ENCODE results near the gene OSBPL10.

The OSBPL10 gene

DNA sequence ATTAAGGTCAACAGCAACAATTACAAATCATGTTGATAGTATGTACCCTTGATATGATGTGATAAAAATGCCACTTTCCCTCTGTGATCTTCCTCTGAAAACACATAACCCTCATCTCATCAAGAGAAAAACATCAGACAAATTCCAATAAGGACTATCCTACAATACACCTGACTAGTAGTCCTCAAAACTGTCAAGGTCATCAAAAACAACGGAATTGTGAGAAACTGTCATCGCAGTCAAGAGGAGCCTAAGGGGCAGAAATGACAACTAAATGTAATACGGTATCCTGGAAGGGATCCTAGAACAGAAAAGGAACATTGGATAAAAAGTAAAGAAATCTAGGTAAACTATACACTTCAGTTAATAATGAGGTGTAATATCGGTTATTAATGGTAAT, 59.2 kb downstream of the OSBPL10 start:
- no peak for DNase-seq

DNA sequence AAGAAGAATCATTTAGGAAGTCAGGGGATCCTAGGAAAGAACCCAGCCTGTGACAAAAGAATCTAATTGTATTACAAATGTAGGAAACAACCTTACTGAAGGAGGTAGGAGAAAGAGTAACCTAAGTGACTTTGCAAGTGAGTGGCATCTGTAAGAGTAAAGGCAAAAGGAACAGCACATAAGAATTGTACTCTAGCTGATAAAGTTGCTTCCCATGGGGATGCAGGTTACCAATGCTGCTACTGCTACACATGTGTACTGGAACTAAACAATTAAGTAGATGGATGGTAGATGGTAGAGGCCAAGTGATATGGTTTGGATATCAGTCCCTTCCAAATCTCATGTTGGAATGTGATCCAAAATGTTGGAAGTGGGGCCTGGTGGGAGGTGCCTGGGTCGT, 60.8 kb downstream of the OSBPL10 start:
- no peak for DNase-seq

DNA sequence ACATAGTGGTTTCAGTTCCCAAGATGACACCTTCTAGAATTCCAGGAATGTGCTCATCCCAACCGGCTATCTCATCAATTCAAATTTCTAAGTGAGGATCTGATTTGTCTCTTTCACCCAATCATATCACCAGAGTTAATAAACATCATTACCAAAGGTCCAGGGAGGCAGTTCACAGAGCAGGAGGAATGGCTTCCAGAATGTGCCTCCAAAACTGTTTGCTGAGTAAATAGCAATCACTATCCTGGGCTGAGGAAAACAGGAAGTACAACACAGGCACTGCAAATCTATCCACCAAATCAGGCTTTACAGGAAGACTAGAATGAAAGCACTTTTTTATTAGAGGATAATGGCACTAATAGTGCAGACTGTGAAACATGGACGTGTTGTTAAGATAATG, 61.5 kb downstream of the OSBPL10 start:
- DNase-seq = no peak

DNA sequence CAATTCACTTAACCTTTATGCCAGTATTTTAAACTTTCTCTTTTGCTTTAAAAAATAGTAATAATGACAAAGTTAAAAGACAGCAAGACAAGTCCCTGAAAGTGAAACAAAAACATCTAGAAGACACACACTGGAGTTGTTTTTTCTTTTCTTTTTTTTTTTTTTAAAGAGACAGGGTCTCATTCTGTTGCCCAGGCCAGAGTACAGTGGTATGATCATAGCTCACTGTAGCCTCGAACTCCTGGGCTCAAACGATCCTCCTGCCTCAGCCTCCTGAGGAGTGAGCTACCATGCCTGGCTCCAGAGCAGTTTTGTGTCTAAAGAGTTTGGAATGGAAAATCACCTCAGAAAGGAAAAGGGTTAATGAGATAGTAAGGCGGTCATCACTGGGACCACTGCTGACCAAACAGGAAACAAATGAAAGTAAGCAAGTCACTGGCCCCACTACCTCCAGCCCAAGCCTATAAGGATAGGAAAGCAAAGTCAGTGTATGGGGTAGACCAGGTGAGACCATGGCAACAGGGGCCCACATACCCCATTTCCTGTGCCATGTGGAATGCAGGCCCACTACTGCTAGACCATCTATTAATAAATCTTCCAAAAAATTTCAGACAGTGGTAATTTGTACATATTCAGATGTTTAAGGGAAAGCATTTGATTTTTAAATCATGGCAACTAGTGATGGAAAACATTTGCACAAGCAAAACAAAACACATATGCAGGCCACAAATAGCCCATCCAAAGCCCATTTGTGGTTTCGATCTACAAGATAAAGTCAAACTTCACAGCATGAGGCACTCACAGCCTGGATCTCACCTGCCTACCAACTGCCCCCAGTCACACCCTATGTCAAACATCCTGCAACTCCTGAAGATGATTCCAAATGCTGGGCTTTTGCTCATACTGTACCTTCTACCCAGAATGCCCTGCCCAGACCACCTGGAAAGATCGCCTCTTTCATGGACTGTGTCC, 62.6 kb downstream of the OSBPL10 start:
- no peak for DNase-seq

DNA sequence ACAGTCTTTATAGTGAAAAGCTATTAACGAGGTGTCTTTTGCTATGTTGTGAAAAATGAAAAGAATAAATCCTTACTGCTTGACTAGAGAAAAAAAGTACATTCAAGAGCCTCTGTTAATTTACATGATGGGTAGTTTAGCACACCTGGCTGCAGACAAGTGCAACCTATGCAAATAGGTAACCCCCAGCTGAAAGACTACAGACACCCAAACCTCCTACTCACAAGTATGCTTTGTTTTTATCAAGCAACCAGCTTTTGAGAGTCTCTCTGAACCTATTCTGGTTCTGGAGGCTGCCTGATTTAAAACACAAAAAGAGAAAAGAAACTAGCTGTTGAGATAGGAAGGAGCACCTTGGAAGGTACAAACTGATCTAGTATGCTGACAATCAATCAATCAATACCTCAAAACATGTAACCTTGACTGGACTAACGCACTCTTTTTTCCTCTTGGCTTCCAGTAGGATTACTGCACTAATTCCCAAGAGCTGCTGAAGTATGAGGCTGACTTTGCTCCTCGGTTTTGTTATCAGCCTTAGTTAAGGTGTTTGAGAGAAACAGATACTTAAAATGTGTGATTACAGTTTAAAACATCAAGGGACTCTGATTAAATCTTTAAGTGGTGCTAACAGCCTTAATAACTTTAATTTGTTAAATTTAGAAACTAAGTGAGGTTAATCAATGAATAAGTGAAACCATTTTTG, 63.6 kb downstream of the OSBPL10 start:
- DNase-seq = no peak

DNA sequence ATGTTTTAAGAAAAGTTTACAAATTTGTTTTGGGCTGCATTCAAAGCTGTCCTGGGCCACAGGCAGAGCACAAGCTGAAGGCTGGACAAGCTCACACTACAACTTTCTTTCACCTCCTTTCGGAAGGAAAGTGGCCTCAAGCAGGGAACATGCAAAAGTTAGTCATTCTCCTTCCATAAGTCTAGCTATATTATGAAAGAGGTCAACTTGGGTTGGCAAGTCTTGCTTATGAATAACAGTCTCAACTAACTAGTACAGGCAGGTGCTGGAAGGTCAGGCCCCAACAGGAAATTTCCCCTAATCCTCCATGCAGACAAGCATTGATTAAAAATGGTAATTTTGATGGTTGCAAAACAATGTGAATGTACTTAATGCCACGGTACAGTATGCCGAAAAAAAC, 69.4 kb downstream of the OSBPL10 start:
- no peak for DNase-seq

DNA sequence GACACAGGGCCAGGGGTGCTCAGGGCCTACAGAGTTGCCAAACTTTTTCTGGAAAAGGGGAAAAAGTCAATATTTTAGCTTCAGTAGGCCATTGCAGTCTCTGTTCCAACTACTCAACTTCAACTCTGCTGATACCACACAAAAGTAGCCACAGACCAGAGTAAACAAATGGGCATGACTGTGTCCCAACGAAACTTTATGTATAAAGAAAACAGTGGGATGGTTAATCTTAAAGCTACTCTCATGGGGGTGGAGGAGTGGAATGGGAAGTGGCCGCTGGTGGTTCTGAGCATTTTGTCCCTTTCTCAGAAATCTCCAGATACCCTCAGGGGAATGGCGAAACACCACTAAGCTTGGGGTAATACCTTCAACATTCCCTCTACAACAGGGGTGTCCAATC, 69.9 kb downstream of the OSBPL10 start:
- no peak for DNase-seq

DNA sequence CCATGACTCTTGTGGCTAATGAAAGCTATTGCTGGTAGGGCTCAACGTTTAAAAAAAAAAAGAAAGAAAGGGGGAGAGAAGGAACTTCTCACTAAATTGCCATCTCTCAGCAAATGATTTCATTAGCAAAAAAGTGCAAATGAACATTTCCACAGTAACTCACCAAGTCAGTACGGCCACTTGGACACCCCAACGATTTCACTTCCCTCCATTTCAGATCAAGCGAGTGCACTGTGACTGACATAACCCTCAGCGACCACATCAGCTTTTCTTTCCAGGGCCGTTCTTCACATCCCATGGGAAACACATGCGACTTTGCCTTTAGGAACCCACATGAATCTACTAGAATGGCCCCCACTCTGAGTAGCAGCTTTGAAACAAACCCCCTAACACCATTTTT, 71.6 kb downstream of the OSBPL10 start:
- DNase-seq = no peak

DNA sequence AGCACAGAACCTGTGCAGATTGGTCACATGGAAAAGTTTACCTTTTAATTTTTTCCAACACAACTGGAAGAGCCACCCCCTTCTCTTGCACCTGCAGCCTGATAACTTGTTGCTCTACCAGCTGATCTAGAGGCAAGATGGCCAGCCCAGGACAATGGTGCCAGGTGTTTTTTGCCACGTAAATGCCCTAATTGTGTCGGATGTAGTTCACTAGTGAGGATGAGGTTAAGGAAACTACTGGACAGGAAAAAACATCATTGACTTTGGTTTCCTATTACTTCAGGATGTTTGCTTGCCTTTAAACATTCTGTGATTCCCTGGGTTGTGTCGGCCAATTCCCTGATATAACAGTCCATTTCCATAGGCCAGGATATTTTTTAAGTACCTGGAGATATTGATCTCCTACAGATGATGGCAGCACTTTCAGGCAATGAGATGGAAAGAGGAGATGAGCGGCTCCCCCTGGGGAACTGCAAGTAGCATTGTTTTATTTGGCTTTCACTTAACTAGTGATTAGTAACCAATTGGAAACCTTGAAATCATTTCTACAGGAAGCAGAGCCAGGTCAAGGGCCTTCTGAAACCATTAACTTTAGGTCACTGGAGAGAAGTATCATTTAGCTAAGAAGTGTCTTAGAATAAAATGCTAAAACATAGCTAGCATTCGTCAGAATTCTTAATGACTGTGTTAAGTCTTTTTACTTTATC, 72.5 kb downstream of the OSBPL10 start:
- no peak for DNase-seq

DNA sequence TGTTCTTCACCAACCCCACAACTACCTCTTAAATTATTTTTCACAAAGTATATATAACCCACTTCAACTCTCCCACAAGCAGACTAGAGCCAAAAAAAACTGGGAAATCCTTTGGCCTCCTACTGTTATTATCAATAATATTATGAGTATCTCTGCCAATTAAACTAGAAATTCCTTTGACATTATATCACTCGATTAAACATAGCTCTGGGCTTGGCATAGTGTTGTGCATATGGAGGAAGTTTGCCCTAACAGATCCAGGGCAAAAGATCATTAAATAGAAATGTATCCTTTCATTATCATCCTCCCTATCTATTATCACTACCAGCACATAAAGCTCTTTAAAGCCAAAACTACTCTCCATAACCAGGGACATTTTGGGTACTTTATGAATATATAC, 74.9 kb downstream of the OSBPL10 start:
- DNase-seq = no peak

DNA sequence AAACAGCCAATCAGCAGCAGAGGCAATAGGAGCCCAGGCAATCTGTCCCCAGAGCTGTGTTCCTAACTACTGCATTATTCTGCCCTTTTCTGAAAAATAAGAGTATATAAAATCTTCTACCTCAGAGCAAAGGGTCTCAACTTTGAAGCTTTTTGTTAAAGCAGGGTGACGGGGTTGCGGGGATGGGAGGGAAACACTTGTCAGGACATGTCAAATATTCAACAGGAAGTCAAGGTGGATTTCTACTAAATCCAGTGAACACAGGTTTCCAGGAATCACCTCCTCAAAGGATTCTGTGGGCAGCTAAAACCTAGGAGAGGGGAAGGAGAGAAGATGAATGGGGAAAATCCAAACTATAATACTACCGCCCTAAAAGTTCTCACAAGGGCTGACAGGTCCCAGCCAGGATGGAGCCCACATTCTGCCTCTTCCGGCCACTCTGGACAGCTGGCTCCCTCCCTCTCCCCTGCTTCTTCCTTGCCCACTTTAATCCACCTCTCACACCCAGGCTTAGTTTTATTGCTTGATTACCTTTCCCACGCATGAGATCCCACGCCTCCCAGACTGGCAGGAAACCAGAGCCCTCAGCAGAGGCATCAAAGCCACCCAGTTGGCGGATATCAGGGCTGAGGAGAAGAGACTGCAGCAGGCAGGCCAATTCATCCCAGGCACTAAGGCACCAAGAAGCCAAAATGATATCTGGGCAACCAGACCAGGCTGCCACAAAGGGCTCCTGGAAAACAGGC, 77.2 kb downstream of the OSBPL10 start:
- no peak for DNase-seq

DNA sequence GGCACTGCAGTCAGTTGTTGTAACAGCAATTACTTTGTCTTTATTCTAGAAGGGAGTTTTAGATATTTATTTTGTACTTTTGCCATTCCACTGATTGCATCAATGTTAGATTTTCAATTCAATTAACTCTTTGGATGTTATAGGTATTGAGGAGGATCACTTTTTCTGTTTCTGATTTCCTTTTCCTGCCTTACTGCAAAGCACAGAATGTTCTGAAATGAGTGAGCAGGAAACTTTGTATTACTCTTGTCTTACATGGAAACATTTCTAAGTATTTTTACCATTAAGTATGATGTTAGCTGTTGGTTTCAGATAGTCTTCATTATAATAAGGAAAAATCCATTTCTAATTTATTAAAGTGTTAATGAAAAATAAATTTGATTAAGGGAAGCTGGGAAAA, 80.5 kb downstream of the OSBPL10 start:
- DNase-seq = no peak

DNA sequence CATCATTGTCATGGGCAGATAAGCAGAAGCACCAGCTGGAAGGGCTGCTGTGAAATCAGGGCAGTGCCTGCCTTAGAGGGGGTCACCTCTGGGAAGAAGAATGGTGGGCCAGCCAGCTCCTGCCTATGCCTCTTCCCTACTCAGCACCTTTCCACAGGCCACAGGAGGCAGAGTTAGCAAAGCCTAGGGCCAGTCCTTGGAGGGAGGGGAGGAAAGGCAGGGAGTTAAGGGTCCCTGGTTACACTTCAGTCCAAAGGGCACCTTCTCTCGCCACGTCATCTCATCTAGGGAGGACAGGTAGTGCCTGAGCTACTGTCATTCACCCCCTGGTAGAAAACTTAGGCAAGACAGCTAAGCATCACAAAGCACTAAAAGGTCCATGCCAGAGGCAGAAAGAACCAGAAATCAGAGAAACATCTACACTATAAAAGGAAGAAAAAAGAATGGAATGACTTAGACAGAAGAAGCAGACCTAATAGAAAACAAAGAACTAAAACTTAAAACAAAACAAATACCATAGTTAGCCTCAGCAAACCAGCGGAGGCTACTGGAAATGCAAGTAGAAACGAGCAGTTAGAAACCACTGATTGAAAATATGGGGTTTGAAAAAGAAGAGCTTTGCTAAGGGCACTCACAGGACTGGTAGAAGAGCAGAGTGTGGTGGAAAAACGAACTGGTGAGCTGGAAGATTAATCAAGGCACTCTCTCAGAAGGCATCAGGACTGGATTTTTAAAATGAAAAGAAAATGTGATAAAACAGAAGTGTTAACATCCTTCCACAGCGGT, 84.2 kb downstream of the OSBPL10 start:
- no peak for DNase-seq

DNA sequence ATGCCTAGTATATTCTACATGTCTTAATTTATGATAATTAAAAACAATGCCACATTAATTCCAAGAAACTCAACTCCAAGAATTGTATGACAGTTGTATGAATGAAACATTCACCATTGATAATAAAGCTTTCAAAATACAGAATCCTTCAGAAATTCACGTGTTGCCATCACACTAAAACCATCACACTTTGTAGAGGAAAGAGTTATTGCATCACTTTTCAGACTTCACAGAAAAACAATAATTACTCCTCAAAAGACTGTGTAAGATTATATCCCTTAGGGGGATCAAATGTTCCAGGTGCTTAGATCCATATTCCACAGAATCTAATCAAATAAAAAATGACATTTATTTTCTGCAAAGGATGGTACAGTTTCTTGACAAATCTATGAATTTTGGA, 85.0 kb downstream of the OSBPL10 start:
- DNase-seq = no peak

DNA sequence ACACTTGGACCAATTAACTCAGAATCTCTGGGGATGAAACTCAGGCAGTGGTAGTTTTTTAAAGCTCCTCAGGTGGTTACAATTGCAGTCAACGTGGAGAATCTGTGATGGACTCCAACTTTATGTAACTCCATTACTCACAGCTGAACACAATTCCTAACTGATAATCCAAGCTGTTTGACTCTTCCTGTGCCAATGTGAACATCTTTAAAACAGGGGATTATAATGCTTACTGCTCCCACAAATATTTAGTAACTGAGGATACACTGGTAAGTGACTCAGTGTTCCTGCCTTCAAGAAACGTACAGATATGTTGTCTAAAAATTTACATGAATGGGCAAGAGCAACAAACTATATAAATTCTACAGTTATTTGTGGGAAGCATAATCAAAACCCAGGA, 85.6 kb downstream of the OSBPL10 start:
- DNase-seq = no peak

DNA sequence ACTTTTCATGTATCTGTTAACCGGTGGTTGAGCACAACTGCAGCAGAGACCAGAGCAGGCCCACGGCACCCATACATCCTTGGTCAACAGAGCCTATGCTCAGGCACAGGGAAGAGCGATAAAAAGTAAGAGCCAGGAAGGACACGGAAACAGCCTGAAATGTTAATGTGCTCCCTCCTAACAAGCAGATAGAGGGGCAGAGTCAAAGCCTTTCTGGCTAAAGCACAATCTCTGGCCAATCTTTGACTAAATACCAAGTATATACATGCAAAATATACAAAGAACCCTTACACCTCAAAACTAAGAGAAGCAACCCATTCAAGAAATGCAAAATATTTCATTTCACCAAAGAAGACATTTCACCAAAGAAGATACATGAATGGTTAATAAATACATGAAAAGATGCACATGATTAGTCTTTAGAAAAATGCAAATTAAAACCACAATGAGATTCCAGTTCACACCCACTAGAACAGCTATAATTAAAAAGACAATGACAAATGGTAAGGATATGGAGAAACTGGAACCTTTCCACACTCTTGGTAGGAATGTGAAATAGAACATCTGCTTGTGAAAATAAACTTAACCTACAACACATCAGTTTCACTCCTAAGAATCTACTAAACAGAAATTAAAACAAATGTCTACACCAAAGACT, 88.0 kb downstream of the OSBPL10 start:
- DNase-seq = no peak

DNA sequence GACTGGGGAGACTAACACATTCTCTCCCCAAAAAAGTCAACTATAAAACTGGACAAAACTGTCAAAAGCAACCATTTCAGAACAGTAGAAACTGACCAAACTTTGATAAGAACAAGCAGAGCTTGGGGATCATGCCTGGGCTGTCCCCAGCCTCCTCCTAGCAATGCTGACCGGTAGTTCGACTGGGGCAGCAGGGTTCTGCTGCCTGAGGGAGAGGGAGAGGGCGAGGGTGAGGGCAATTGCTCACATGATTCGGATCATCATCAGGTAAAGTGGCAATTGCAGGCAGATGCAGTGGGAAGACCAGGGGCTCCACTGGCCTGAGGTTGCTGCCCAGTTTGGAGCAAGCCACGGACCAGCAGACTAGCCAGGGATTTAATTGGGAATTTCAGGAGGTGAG, 88.6 kb downstream of the OSBPL10 start:
- no peak for DNase-seq

DNA sequence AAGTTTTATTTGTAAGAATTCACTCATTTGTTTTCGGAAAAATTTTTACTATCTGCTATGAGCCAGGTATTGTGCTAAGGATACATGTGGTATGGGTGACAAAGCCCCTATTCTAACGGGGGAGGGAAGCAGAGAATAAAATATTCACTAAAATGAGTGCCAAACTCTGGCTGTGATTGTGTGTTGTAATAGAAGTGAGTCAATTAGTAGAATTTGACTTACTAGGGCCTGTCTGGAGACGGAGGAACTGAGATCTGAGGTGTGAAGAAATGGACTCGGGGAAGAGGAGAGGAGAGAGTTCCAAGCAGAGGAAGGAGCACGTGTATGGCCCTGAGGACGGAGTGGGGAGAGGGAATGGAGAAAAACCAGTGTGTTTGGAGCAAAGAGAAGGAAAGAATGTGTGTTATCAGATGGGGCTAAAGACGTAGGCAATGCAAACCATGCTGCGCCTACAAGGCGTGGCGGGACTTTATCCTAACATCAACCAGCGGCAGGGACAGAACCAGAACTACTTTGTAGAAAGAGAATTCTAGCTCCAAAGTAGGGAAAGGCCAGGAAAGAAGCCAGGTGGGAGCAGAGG, 89.1 kb downstream of the OSBPL10 start:
- DNase-seq = no peak

DNA sequence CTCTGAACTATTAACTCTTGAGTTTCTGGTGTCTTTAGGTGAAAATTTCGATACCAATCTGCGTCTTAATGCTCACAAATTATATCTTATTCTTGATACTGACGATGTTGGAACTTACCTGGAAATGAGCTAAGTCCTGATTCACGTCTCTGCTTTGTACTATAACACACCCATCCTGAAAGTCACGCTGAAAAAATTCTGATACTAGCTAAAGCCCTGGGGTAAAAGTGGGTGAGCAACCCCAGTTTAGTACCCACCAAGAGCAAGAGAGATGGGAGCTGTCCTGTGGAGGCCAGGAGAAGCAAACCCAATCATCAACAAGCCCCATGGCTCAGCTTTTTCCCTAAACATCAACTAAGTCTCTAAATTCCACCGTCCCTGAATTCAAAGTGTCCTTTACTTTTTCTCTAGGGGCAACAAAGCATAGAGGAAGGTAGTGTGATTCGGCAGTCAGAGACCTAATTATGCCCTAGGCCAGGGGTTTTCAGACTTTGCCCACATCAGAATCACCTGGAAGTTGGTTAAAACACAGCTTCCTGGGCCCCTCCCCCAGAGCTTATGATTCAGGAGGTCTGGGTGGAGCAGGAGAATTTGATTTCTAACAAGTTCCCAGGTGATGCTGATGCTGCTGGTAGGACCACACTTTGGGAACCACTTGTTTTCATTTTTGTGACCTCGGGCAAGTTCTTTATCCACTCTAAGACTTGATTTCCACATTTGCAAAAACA, 90.2 kb downstream of the OSBPL10 start:
- DNase-seq = no peak

DNA sequence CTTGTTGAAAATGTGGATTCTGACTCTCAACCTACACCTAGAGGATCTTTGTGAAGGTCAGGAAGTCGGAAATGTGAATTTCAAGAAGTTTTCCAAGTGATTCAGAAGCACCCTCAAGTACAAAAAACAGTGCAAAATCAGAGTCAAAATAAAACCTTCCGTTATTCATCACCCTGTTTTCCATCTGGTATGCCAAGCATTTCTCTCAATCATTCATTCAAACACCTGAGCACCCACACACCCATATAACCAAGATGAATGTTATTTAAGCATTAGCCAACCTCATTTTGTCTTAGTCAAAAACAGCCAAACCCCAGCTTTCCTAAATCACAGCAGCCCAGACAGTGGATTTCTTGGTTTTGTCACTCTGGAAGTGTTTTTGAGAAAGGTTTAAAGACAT, 91.1 kb downstream of the OSBPL10 start:
- no peak for DNase-seq
